Islet of Langerhans (tissue), 1 donor: Measurements from ENCODE around the gene ETFDH.
"Not testable (repeated sequence)": the region's sequence is repeated elsewhere in the genome, so short reads cannot be mapped to it uniquely, and the experiment has no call there.

Experiments used
- FAIRE-seq: peaks from one replicate; lab custom pipeline; 2011; peaks lifted over from hg19 to GRCh38; lab: Jason Lieb, UNC

The ETFDH gene

DNA sequence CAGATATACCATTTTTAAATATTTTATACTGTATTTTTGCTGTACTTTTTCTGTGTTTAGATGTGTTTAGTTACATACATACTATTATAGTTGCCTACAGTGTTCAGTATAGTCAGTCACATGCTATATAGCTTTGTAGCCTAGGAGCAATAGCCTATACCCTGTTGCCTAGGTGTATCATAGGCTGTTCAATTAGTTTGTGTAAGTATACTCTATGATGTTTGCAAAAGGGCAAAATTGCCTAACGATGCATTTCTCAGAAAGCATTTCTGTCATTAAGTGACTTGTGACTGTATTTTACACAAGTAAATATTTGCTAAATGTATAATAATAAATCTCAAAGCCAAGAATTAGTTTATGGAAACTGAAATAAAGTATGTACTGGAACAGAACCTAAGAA lies 9.5 kb downstream of the ETFDH start:
- FAIRE-seq: peak; percentile 99

DNA sequence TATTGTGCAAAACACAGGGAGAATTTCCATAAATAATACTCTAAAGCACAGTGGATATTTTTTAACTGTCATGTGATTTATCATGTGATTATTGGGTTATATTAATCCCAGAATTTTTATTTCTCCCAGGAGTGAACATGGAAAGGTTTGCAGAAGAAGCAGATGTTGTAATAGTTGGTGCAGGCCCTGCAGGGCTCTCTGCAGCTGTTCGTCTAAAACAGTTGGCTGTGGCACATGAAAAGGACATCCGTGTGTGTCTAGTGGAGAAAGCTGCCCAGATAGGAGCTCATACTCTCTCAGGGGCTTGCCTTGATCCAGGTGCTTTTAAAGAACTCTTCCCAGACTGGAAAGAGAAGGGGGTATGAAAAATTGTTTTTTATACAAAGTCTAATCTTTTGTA lies 10.0 kb downstream of the ETFDH start:
- no peak for FAIRE-seq

DNA sequence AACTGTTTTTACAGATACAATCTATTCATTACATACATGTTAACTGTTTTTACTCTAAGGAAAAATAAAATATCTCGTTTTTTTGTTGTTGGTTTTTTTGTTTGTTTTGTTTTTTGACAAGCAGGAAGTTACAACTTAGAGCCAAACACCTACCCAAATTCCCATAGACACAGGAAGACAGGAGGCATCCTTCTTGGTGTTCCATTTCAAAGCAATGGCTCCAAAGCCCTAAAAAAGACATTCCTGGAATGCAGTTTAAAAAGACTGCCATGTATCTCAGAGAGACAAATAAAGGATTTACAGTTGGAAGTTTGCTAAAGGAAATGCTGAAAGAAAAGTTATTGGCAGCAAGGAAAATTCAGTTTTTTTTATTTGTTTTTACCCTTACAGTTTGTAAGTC lies 16.7 kb downstream of the ETFDH start:
- FAIRE-seq: no peak

DNA sequence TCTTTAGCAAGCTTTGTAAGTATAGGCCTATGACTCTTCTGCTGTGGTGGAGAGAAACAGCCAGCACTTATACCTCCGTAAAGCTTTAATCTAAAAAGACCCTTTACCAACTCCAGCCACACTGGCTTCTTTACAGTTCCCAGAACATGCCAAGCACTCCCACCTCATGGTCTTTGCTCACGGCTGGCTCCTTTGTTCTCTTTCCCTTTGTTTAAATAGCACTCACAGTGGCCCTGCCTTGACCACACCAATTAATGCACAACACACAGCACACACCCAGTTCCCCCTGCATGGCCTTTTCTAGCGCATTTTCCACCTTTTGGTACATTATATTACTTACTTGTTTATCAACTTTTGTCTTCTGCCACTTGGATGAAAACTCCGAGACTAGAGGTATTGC lies 32.2 kb downstream of the ETFDH start:
- no peak for FAIRE-seq

GRCh38 chr4:158710814-158711213 lies 38.7 kb downstream of the ETFDH start:
- no peak for FAIRE-seq

DNA sequence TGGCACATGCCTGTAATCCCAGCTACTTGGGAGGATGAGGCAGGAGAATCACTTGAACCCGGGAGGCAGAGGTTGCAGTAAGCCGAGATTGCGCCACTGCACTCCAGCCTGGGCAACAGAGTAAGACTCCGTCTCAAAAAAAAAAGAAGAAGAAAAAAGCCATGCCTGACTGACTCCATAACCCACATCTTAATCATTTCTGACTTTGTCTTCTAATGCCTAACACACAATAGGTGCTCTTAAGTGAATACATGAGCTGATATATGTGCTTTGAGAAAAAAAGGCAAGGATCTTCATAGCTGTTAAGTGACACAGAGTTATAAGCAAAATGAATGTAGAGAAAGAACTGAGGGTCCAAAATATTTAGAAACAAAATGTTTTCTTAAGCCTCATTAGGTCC lies 40.5 kb downstream of the ETFDH start:
- not testable (repeated sequence) for FAIRE-seq

DNA sequence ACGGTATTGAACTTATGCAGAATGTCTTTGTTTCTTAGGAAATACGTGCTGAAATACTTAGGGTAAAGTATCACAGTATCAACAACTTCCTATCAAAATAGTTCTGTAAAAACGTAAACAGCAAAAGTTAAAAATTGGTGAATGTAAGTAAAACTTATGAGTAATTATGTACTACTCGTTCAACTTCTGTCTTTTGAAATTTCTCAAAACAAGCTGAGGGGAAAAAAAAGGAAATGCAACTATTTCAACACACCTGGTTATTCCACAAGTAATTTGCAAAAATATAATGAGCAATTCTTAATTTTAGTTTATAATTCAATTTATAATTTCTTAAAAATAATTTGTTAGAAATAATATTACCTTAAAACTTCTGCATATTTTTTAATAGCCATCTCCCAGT lies 42.8 kb downstream of the ETFDH start:
- no peak for FAIRE-seq

- no peak for FAIRE-seq
Observed at GRCh38 chr4:158715802-158716201, 43.7 kb downstream of the ETFDH start.

- FAIRE-seq: no peak
Observed at GRCh38 chr4:158721680-158722079, 49.6 kb downstream of the ETFDH start.

DNA sequence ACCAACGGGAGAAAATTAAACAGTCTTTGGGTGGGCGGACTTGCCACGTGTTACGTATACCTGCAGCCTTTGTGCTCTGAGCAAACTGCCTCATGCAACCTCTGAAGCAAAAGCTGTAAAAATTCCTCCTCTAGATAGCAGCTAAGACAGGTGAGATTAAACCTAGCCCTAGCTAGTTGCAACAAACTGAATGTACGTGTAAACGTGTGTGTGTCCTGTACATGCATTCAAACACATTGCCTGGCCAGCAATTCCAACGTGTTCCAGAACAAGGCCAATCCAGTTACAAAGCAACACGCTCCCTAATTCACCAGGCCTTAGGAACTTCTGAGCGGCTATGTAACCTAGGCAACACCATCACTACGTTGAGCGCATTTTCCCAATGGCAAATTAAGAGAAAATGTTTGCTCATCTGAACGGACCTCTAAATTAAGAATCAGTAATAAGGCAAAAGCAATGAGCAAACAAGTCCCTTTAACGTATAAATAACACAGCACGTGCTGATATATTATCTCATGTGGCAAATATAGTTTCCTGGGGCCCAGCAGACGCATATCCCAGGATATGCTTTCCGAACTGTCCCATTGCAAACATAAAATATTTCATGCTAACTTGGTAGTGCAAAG lies 50.3 kb downstream of the ETFDH start:
- no peak for FAIRE-seq

DNA sequence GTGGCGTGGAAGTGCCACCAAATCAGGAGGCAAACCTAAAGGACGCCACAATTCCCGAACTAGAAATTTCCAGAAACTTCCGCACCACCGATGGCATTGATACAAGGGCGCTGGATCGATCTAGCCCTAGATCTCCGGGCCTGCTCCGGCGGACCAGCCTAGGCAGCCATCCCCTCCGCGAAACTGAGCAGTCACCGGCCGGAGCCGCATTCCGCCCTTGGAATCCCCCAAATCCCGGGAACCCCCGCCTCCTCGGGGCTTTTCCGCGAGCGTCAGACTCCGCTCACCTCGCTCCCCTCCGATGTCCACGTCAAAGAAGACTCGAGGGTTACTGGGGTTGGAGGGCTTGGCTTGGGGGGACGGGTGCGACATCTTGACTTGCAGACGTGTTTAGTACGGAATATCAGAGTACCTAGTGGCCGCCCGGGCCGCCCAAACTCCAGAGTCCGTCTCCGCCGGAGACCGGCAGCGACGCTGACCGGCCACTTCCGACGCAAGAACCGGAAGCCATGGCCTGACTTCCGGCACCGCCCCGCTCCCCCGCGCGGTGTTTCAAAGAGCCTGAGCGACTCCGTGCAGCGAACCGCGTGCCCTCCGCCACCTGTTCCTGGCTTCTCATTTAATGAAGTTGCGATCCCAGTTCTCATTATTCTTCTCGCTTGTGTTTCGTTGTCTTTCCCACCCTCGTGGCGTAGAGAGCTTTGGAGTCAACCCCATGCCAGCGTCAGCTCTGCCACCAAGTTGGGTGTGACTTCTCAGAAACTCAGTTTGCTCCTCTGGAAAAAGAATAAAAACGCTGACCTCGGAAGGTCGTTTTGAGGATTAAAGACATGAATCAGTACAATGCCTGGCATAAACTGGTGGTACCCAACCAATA lies 51.1 kb downstream of the ETFDH start, which contains the start of gene PPID:
Gene PPID (minus strand): TSS at position 480 of the 877 bp plus-strand sequence. CDS start 108 bp downstream, at position 372.
- no peak for FAIRE-seq

- no peak for FAIRE-seq
Observed at GRCh38 chr4:158724637-158725036, 52.5 kb downstream of the ETFDH start.

GRCh38 chr4:158726633-158727032 lies 54.5 kb downstream of the ETFDH start:
- no peak for FAIRE-seq

DNA sequence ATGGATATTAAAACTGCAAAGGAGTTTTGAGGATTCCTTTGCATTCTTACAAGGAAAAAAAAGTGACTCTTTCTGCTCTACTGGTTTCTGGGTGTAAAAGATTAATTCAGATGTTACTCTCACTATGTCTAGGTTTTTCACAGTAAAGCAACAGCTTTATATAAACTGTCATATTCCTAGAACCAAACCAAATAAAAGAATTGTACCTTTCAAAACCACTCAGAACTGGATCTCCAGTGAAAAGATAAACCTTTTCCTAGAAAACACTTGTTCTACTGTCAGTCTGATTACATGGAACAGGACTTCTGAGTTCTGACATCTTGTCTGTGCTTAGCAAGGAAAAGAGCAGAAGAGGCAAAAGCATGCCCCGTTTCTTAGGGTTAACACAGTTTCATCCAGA lies 56.1 kb downstream of the ETFDH start:
- FAIRE-seq: no peak

DNA sequence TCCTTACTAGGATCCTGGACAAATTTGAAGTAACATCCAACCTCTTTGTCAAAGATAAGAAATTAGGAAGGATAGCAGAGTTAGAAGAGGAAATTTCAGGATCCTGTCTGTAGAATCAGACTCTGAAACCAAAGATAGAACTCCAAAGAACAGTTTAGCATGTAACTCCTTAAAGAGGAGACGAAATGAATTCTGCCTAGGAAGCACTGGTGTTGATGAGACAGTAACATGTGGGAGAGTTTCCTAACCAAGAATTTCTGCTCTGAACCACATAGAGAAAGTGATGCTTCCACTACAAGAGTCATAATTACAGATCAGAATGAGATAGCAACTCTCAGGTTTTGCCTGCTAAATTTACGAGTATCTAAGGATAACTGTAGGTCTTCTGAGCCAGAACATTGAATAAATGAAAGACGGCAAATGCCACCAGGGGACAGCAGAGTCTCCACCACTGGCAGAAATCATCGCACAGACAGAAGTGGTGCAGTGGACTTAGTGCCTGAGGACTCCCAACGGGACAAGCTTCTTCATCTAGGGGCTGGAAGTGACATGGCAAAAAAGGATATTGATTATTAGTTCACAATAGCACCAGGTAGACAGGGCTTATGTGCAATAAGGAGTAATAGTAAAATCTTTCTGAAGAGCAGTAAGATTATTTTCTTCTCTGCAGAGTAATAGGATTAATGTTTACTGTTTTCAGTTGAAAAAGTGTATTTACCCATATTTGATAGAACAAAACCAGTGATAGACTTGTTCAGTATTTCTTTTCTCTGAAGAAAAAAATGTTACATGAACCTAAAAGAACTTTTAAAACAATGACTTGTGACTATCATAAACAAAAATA lies 57.8 kb downstream of the ETFDH start:
- peak; percentile 94 for FAIRE-seq

- no peak for FAIRE-seq
Observed at GRCh38 chr4:158738866-158739265, 66.8 kb downstream of the ETFDH start.

DNA sequence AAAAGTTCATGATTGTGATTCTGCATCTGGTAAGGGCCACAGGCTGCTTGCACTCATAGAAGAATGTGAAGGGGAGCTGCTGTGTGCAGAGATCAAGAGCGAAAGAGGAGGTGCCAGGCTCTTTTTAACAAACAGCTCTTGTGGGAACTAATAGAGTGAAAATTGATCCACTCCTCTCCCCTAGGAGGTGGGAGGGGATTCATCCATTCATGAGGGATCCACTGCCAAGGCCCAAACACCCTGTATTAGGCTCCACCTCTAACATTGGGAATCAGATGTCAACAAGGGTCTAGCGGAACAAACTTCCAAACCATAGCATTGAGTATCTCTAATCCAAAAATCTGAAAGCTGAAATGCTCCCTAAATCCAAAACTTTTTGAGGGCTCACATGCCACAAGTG lies 67.5 kb downstream of the ETFDH start:
- no peak for FAIRE-seq

- FAIRE-seq: no peak
Observed at GRCh38 chr4:158741326-158742021, 69.4 kb downstream of the ETFDH start.

DNA sequence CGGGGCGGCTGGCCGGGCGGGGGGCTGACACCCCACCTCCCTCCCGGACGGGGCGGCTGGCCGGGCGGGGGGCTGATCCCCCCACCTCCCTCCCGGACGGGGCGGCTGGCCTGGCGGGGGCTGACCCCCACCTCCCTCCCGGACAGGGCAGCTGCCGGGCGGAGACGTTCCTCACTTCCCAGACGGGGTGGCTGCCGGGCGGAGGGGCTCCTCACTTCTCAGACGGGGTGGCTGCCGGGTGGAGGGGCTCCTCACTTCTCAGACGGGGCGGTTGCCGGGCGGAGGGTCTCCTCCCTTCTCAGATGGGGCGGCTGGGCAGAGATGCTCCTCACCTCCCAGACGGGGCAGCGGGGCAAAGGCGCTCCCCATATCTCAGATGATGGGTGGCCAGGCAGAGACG lies 74.4 kb downstream of the ETFDH start:
- FAIRE-seq: not testable (repeated sequence)

DNA sequence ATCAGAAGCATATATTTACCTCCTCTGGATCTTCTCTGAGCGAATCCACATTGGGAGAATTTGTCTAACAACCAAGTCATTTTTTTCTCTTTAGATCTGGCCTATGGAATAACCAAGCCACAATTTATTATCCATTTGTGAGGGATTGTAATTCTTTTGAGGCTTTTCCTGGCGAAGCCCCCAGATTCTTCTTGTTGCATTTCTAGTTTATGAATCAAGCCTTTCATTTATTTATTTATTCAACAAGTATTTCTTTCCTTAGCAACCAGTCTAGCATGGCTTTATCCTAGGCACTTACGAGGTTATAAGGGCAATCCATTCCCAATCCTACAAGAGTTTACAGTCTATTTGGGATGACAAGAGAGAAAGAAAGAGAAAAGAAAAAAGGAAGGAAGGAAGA lies 78.3 kb downstream of the ETFDH start:
- FAIRE-seq: no peak

DNA sequence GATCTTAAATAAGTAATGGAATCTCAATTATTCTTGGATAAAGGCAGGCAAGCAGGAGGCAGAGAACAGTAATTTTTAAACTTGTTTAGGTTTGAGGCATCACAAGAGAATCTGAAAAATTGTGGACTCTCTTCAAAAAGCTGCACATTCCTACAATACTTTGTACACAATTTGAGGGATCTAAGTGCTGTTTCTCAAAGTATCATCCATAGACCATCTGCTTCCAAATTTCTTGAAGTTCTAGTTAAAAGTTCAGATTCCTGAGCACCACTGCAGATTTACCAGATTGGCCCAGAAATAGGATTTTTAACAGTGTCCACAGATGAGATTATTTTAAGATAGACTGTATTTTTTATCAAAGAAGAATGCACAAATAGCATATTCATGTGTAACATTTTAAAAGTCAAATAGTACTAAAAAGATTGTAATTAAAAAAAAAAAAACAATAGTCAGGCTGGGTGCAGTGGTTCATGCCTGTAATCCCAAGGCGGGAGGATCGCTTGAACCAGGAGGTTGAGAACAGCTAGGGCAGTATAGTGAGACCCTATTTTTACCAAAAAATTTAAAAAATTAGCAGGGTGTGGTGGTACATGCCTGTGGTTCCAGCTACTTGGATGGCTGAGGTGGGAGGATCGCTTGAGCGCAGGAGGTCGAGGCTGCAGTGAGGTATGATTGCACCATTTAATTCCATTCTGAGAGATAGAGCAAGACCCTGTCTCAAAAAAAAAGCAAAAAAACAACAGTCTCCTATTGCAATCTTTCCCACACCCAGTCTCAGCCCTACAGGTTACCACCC lies 82.5 kb downstream of the ETFDH start:
- FAIRE-seq: no peak
